Measurements from ENCODE around the gene WDR70. TPM values are rescaled to one million over a fixed set of nuclear protein-coding genes. Genes with fewer than 3 reads are reported as not detected.

Gene WDR70
- total RNA-seq, 1 donor from 2014 or later = 18.7 TPM

DNA sequence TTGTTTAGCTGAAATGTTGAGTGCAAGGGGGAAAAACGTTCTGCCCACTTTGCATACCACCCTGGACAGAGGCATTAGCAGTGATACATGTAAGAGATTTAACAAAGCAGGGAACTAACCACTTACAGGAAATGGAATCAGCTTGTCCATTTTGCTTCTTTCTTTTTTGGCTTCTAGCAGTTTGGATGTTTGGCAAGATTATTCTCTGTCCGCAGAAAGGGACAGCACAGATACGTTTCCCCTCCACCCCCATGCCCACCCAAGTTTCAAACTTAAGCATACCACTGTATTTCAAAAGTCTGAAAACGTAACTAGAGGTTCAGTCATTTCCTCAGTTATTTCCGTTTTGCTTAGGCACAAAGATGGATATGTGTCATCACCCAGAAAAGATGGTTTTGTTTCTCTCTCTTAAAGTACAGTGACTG lies 342.3 kb downstream of the WDR70 start:
- intact Hi-C loops (cut with micrococcal nuclease) = no loop called here
- Histone ChIP-seq H3K9me3 (replicated peaks) (no peaks in the 10 kb centered on the region), H3K4me1 (peaks cover 18% of the 10 kb centered on the region), H3K36me3 (peaks cover 28% of the 10 kb centered on the region), H3K4me3 (no peak overlapping the region), H3K27me3 (ENCODE audit: low read depth) (no peaks in the 10 kb centered on the region), H3K27ac (replicated peaks) (no peak overlapping the region)
- DNase-seq = no peak
- TF ChIP-seq, protein P1, sequence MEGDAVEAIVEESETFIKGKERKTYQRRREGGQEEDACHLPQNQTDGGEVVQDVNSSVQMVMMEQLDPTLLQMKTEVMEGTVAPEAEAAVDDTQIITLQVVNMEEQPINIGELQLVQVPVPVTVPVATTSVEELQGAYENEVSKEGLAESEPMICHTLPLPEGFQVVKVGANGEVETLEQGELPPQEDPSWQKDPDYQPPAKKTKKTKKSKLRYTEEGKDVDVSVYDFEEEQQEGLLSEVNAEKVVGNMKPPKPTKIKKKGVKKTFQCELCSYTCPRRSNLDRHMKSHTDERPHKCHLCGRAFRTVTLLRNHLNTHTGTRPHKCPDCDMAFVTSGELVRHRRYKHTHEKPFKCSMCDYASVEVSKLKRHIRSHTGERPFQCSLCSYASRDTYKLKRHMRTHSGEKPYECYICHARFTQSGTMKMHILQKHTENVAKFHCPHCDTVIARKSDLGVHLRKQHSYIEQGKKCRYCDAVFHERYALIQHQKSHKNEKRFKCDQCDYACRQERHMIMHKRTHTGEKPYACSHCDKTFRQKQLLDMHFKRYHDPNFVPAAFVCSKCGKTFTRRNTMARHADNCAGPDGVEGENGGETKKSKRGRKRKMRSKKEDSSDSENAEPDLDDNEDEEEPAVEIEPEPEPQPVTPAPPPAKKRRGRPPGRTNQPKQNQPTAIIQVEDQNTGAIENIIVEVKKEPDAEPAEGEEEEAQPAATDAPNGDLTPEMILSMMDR (IDR thresholded peaks at IDR 0.05; ENCODE audit: borderline replicate concordance) = no peak

DNA sequence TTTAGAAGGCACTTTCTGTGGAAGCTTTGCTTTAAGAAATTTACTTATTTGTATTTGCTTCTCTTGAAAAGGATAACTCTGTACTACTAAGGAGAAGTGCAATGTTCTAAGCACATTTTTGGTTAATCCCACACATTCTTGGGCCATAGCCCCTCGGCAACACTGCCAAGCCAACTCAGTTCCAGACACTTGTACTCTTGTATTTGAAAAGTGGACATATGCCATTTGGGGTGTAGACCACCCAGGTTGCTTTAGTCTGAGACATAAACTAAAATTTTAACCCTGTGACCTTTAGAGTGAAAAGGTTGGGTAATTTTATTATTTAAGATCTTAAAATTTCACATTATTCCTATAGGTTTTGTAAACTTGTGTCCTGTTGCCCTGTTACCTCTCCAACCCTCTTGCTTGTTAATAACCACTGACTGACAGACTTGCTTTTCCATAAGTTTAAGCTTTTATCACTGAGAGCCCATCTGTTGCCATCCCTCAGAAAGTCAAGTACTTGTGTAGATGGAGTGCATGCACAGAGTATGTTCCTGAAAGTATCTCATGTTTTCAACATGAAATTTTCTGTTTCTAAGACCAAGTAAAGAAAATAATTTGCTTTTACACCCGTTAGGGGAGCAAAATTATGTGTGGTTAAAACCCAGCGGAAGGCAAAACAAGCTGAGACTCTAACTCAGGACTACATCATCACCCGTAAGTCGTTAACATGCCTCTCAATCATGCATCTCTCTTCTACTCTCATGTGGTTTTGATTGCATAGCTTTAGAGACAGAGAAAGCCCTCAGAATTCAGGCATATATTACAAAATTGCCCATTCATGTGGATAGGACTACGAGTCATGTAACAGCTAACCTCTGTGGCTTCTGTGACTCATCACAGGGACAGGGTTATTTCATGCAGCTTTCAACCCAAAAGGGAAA lies 343.4 kb downstream of the WDR70 start:
- Histone ChIP-seq H3K27me3 (ENCODE audit: low read depth) (no peaks in the 10 kb centered on the region), H3K36me3 (peaks cover 38% of the 10 kb centered on the region), H3K4me1 (peaks cover 11% of the 10 kb centered on the region), H3K9me3 (replicated peaks) (no peaks in the 10 kb centered on the region), H3K4me3 (no peak overlapping the region), H3K27ac (replicated peaks) (no peak overlapping the region)
- intact Hi-C loops (cut with micrococcal nuclease) = no loop called here
- TF ChIP-seq, protein P1 (IDR thresholded peaks at IDR 0.05; ENCODE audit: borderline replicate concordance) = no peak
- DNase-seq = no peak

DNA sequence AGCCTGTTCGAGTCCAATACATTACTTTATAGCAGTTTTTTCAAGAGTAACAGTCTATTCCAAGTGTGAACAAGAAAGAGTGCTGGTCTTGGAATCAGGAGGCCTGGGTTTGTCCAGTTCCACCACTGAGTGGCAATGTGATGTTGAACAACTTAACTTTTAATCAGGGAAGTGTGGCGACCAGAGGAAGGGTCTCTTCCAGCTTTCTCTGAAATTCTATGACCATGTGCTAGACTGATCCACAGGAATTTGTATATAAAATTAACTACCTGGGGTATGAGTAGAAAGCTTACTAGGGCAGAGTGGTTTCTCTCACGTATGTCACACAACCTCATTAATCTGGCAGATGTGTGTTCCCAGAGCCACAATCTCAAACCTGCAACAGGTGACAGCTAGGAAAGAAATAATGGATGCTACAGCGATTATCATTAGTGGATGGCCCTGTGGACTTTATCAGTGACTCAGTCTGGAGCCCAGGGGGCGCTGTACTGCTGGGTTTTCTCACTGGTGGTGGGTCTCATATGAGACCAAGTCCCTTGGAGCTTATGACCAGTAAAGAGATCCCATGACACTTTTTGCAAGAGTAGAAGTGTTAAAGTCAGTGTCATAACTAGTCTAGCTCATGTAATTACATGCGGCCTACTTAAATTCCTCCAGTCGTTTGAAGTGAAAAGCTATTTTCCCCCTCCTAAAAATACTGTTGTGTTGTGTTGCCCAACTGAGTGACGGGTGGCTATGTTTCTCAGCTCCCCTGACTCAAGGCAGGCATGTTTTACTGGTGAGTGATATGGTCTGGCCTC lies 344.2 kb downstream of the WDR70 start:
- Histone ChIP-seq H3K9me3 (replicated peaks) (no peaks in the 10 kb centered on the region), H3K36me3 (peaks cover 47% of the 10 kb centered on the region), H3K27me3 (ENCODE audit: low read depth) (no peaks in the 10 kb centered on the region), H3K4me3 (no peak overlapping the region), H3K27ac (replicated peaks) (no peak overlapping the region), H3K4me1 (peaks cover 2% of the 10 kb centered on the region)
- no peak for DNase-seq
- TF ChIP-seq, protein P1 (IDR thresholded peaks at IDR 0.05; ENCODE audit: borderline replicate concordance) = peak; percentile 27
- intact Hi-C loops (cut with micrococcal nuclease) = no loop called here

DNA sequence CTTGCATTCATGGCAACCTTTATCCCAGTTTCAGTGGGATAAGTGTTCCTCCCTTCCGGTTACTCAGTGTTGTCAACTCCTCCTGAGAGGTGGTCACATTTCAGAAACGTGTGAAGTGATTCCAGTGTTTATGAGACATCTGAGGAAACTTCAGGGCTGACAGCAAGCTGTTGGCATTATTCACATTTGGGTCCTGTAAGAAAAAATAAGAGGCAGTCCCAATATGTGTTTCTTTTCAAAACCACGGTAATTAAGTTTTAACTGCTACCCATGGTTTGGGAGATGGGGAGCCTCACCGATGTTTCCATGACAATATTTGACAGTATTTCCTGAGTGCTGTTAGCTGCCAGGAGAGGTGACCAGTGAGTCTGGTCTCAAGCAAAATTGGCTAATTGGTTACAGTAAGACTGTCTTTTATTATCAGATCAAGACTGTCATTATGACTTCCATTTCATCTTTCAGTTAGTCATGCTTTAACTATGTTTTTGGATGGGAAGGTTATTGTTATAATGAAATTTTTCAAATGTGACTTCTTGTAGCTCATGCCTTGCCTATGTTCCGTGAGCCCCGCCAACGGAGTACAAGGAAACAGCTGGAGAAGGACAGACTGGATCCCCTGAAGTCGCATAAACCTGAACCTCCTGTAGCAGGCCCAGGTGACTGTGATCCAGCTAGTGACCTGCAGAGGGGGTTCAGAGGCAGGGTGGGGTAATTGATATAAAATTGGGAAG lies 345.4 kb downstream of the WDR70 start:
- intact Hi-C loops (cut with micrococcal nuclease) = no loop called here
- Histone ChIP-seq H3K27me3 (ENCODE audit: low read depth) (no peaks in the 10 kb centered on the region), H3K4me3 (no peak overlapping the region), H3K9me3 (replicated peaks) (no peaks in the 10 kb centered on the region), H3K36me3 (peaks cover 58% of the 10 kb centered on the region), H3K4me1 (no peaks in the 10 kb centered on the region), H3K27ac (replicated peaks) (no peak overlapping the region)
- TF ChIP-seq, protein P1 (IDR thresholded peaks at IDR 0.05; ENCODE audit: borderline replicate concordance) = no peak
- no peak for DNase-seq

DNA sequence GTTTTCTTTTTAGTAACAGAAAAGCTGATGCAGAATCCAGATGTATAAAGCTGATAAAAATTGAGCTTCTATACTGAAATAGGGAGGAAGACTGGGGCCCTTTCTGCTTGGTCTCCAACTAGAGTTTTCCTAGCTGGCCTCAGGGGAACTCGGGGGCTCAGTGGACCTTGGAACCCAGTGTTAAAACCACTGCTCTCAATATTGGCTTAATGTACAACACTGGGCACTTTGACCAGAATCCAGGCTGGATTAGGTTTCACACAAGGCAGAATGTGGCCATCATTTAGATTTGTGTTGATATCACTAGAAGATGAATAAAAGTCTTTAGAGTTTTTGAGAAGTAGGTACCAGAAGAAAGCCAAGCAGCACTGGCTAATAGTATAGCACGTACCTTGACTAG lies 346.1 kb downstream of the WDR70 start:
- H3K27ac ChIP-seq (replicated peaks) = no peak overlapping the region

More for the DNA sequence above, 346.1 kb downstream of the WDR70 start:
- Histone ChIP-seq H3K9me3 (replicated peaks) (no peaks in the 10 kb centered on the region), H3K4me3 (no peak overlapping the region), H3K36me3 (peaks cover 64% of the 10 kb centered on the region), H3K4me1 (no peaks in the 10 kb centered on the region), H3K27me3 (ENCODE audit: low read depth) (no peaks in the 10 kb centered on the region)
- TF ChIP-seq, protein P1 (IDR thresholded peaks at IDR 0.05; ENCODE audit: borderline replicate concordance) = no peak
- DNase-seq = no peak
- intact Hi-C loops (cut with micrococcal nuclease) = no loop called here

All from left ventricle myocardium inferior (tissue), 1 donor.